GM12878 (cell line): ENCODE results near the gene ACSM6. TPM values are rescaled to one million over a fixed set of nuclear protein-coding genes. Genes with fewer than 3 reads are reported as not detected.

Experiments
- ATAC-seq: fragments of 200-7000 bp; cut with Tn5 transposase; 3 replicates; pipeline ENCODE4 v1.9.1; 2020; ENCODE audit warnings: mild to moderate bottlenecking, moderate library complexity
- BruUV-seq: library from RNA; stranded (reverse); fragments of 400-500 nt; replicated peaks from 2 replicates; lab custom pipeline; 2021; lab: Mats Ljungman, UMichigan
- CTCF ChIA-PET: fragments of 300-600 bp; sonication (Branson Sonifier 250); formaldehyde crosslinking; extraction: SDS; loops from one replicate; lab custom pipeline; 2021; ENCODE audit warnings: inconsistent platforms; lab: Yijun Ruan, JAX
- POLR2A ChIA-PET: fragments of 350-600 bp; formaldehyde crosslinking; extraction: SDS; loops from one replicate; lab custom pipeline; 2021; ENCODE audit warnings: inconsistent platforms; lab: Charles Lee
- RAD21 ChIA-PET: fragments of 300-600 bp; sonication (Branson Sonifier 250); formaldehyde crosslinking; loops from one replicate; lab custom pipeline; 2023; ENCODE audit warnings: antibody characterized with exemption; ENCODE audit not compliant: unreplicated experiment; lab: Charles Lee
- SMC1A ChIA-PET: fragments of 300-600 bp; sonication (Branson Sonifier 250); formaldehyde crosslinking; loops from one replicate; lab custom pipeline; 2023; ENCODE audit not compliant: unreplicated experiment, uncharacterized antibody; lab: Charles Lee
- DNase-seq: peaks from one replicate; pipeline ENCODE4 v3.0.0-alpha.2; 2011; ENCODE audit warnings: low read depth, low spot score
- FAIRE-seq: peaks from 3 replicates; lab custom pipeline; 2011; peaks lifted over from hg19 to GRCh38; lab: Jason Lieb, UNC
- H2AFZ ChIP-seq: 2 replicates; pipeline ENCODE4 v1.6.0; 2011; ENCODE audit warnings: low read depth, low read length, control low read depth; ENCODE audit not compliant: control insufficient read depth
- H3K27ac ChIP-seq: 2 replicates; pipeline ENCODE4 v1.5.1; 2011; ENCODE audit warnings: control low read depth; ENCODE audit not compliant: control insufficient read depth, insufficient read depth
- H3K27me3 ChIP-seq, 2 experiments: replicated peaks in 1 of 2; 2 replicates each; pipeline versions ENCODE4 v1.6.0 to v1.6.1; 2011; ENCODE audit warnings: low read length in 1 of 2; ENCODE audit not compliant: control insufficient read depth in 2 of 2, insufficient read depth in 2 of 2
- H3K36me3 ChIP-seq, 2 experiments: 2 replicates each; pipeline ENCODE4 v1.5.1; 2011; ENCODE audit warnings: low read length in 1 of 2; ENCODE audit not compliant: control insufficient read depth in 2 of 2, insufficient read depth in 2 of 2
- H3K4me1 ChIP-seq: 2 replicates; pipeline ENCODE4 v1.6.1; 2011; ENCODE audit warnings: mild to moderate bottlenecking, low read length, moderate library complexity, mixed read lengths; ENCODE audit not compliant: control insufficient read depth, insufficient read depth
- H3K4me2 ChIP-seq: 2 replicates; pipeline ENCODE4 v1.6.0; 2011; ENCODE audit warnings: control low read depth; ENCODE audit not compliant: control insufficient read depth, insufficient read depth
- H3K4me3 ChIP-seq: fragments of 200-600 bp; sonication (generic); 2 replicates; pipeline ENCODE4 v1.5.1; 2016
- H3K79me2 ChIP-seq: 2 replicates; pipeline ENCODE4 v1.6.0; 2011; ENCODE audit warnings: low read length; ENCODE audit not compliant: control insufficient read depth, insufficient read depth
- H3K9ac ChIP-seq: 2 replicates; pipeline ENCODE4 v1.8.0; 2011; ENCODE audit warnings: low read length, control low read depth, mixed read lengths; ENCODE audit not compliant: control insufficient read depth, insufficient read depth
- H3K9me3 ChIP-seq: replicated peaks from 3 replicates; pipeline ENCODE4 v1.5.1; 2011; ENCODE audit warnings: mild to moderate bottlenecking, low read length; ENCODE audit not compliant: control insufficient read depth, insufficient read depth
- H4K20me1 ChIP-seq: 2 replicates; pipeline ENCODE4 v1.6.0; 2011; ENCODE audit not compliant: control insufficient read depth, insufficient read depth
- CHD1 ChIP-seq: IDR thresholded peaks from 2 replicates; pipeline ENCODE4 v1.6.1; 2012; ENCODE audit warnings: low read depth, low read length, improper control_type of control experiment
- DPF2 ChIP-seq: fragments of 450-650 bp; IDR thresholded peaks from 2 replicates; pipeline ENCODE4 v1.6.1; 2017; ENCODE audit warnings: mild to moderate bottlenecking
- ESRRA ChIP-seq: IDR thresholded peaks from 2 replicates; pipeline ENCODE4 v1.6.1; 2012; ENCODE audit warnings: mild to moderate bottlenecking, low read length, improper control_type of control experiment
- IRF4 ChIP-seq: IDR thresholded peaks from 2 replicates; pipeline ENCODE4 v1.6.1; 2011; ENCODE audit warnings: low read depth, low read length
- JUNB ChIP-seq: IDR thresholded peaks from 2 replicates; pipeline ENCODE4 v1.6.1; 2016; ENCODE audit warnings: antibody characterized with exemption, mild to moderate bottlenecking
- NBN ChIP-seq: fragments of 450-650 bp; IDR thresholded peaks from 2 replicates; pipeline ENCODE4 v1.6.1; 2016
- RBBP5 ChIP-seq: fragments of 200-600 bp; sonication (generic); conservative IDR thresholded peaks from 2 replicates; pipeline ENCODE4 v1.6.1; 2016
- SMAD1 ChIP-seq: fragments of 450-650 bp; IDR thresholded peaks from 2 replicates; pipeline ENCODE4 v1.6.1; 2018; ENCODE audit warnings: mild to moderate bottlenecking, low read depth; ENCODE audit not compliant: partially characterized antibody
- SPI1 ChIP-seq: IDR thresholded peaks from 2 replicates; pipeline ENCODE4 v1.6.1; 2011; ENCODE audit warnings: low read depth, mild to moderate bottlenecking, low read length, moderate library complexity, borderline replicate concordance; ENCODE audit not compliant: insufficient read depth
- SREBF1 ChIP-seq: IDR thresholded peaks from 2 replicates; pipeline ENCODE4 v1.6.1; 2012; ENCODE audit warnings: mild to moderate bottlenecking, low read length
- SRF ChIP-seq, 2 experiments: IDR thresholded peaks; 2 replicates each; pipeline ENCODE4 v1.6.1; 2011; ENCODE audit warnings: low read depth in 2 of 2, low read length in 2 of 2, mild to moderate bottlenecking in 1 of 2, moderate library complexity in 1 of 2
- SUZ12 ChIP-seq: fragments of 200-600 bp; sonication (generic); IDR thresholded peaks from one replicate; pipeline ENCODE4 v1.6.1; 2018; ENCODE audit warnings: antibody characterized with exemption, mild to moderate bottlenecking; ENCODE audit not compliant: unreplicated experiment
- TCF7 ChIP-seq: IDR thresholded peaks from 2 replicates; pipeline ENCODE4 v1.6.1; 2014; ENCODE audit warnings: antibody characterized with exemption, borderline replicate concordance
- WRNIP1 ChIP-seq: IDR thresholded peaks from 2 replicates; pipeline ENCODE4 v1.6.1; 2011; ENCODE audit warnings: low read depth, low read length, improper control_type of control experiment, borderline replicate concordance
- WGBS: methylation state at CpG from one replicate; pipeline ENCODE4 v1.1.6; 2016; ENCODE audit warnings: low lambda C conversion rate; ENCODE audit not compliant: insufficient replicate concordance, insufficient coverage; ENCODE audit errors: missing lambda C conversion rate; 5-methylcytosine and 5-hydroxymethylcytosine counted together
- in situ Hi-C: fragments of 300-500 bp; cut with MboI; formaldehyde crosslinking; loops from 9 replicates; pipeline ENCODE4 v1.14.3; 2018; ENCODE audit warnings: mixed read lengths
- intact Hi-C: fragments of 100-400 bp; cut with micrococcal nuclease; formaldehyde crosslinking; loops from one replicate; pipeline ENCODE4 v1.14.2; 2022; ENCODE audit not compliant: unreplicated experiment
- polyA plus RNA-seq, 11 experiments: library from polyadenylated mRNA; depleted of rRNA in 4 of 11; unstranded in 6 of 11; stranded (reverse) in 5 of 11; fragments of >200 nt; fragmentation: Nextera tagmentation in 4 of 11; fragmentation: Illumina TruSeq in 1 of 11; extraction: Ambion mirVana in 4 of 11; extraction: Trizol in 1 of 11; gene quantifications; 1 replicate in 1 of 11; 2 replicates in 10 of 11; pipeline versions ENCODE4 v1.2.1 to v1.2.3, GENCODE V29; 2011 to 2016; ENCODE audit warnings: inconsistent platforms in 2 of 11, missing spikeins in 2 of 11, low read depth in 1 of 11
- total RNA-seq, 4 experiments: library from RNA; depleted of rRNA in 3 of 4; stranded (reverse); fragments of >200 nt in 3 of 4; fragmentation: Illumina TruSeq in 1 of 4; extraction: Trizol in 1 of 4; gene quantifications; 2 replicates each; pipeline versions ENCODE4 v1.2.1 to v1.2.3, GENCODE V29; 2013 to 2021
- TF ChIP-seq, protein P1 (sequence below): fragments of 450-650 bp; IDR thresholded peaks from 2 replicates; pipeline ENCODE4 v1.6.1; 2018; ENCODE audit warnings: mild to moderate bottlenecking, low read depth, moderate library complexity; ENCODE audit not compliant: partially characterized antibody
- TF ChIP-seq, protein P2 (sequence below): fragments of 150-350 bp; IDR thresholded peaks from 2 replicates; pipeline ENCODE4 v1.6.1; 2014; ENCODE audit warnings: mild to moderate bottlenecking, low read depth, low read length
- TF ChIP-seq, protein P3 (sequence below): fragments of 450-650 bp; IDR thresholded peaks from 2 replicates; pipeline ENCODE4 v1.6.1; 2017; ENCODE audit warnings: low read depth, mild to moderate bottlenecking, moderate library complexity

Gene ACSM6
- total and polyA plus RNA-seq, 10 of the 15 experiments (the other 5 are each of a cell fraction or from before 2014, with no cell fraction given) = 0.06 to 0.21 (median 0.20) TPM; not detected in 7

DNA sequence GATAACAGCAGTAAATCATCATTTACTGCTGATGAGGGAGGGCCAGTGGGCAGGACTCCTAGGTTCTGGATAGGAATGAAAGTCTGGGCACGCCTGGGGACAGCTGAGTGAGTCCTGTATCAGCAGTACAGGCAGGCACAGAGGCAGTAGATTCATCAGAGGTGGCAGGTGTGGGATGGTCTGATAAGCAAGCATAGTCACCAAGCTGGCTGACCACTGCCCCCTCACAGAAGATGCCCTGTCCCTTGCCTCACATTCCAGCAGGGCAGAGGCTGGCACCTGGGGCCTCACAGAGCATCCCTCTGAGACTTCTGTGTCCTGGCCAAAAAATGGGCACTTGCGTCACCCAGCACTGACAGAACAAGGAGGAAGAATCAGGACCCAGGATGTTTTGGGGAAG is 23.2 kb upstream of the ACSM6 start:
- RAD21 ChIA-PET = no interaction called here

More for the DNA sequence above, 23.2 kb upstream of the ACSM6 start:
- Histone ChIP-seq H3K27me3 (no peaks in the 10 kb centered on the region), H3K4me1 (no peaks in the 10 kb centered on the region), H4K20me1 (no peaks in the 10 kb centered on the region), H3K4me3 (no peak overlapping the region), H3K9ac (no peak overlapping the region), H3K9me3 (peaks cover under 1% of the 10 kb centered on the region; the same call in 1 of the 3 replicates), H3K27ac (no peak overlapping the region), H3K4me2 (no peak overlapping the region), H3K79me2 (no peaks in the 10 kb centered on the region), H2AFZ (no peak overlapping the region), H3K36me3 (no peaks in the 10 kb centered on the region)
- no peak for DNase-seq
- TF ChIP-seq SUZ12 (no peak), NBN (no peak), JUNB (no peak), IRF4 (no peak), RBBP5 (no peak), WRNIP1 (no peak), DPF2 (no peak), SMAD1 (no peak), SPI1 (no peak), SREBF1 (no peak), ESRRA (no peak), CHD1 (no peak), TCF7 (no peak), SRF (IDR thresholded peaks at IDR 0.05; ENCODE audit: low read depth in 2 of 2, low read length in 2 of 2) (no peak)
- TF ChIP-seq, protein P1, sequence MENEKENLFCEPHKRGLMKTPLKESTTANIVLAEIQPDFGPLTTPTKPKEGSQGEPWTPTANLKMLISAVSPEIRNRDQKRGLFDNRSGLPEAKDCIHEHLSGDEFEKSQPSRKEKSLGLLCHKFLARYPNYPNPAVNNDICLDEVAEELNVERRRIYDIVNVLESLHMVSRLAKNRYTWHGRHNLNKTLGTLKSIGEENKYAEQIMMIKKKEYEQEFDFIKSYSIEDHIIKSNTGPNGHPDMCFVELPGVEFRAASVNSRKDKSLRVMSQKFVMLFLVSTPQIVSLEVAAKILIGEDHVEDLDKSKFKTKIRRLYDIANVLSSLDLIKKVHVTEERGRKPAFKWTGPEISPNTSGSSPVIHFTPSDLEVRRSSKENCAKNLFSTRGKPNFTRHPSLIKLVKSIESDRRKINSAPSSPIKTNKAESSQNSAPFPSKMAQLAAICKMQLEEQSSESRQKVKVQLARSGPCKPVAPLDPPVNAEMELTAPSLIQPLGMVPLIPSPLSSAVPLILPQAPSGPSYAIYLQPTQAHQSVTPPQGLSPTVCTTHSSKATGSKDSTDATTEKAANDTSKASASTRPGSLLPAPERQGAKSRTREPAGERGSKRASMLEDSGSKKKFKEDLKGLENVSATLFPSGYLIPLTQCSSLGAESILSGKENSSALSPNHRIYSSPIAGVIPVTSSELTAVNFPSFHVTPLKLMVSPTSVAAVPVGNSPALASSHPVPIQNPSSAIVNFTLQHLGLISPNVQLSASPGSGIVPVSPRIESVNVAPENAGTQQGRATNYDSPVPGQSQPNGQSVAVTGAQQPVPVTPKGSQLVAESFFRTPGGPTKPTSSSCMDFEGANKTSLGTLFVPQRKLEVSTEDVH = no peak
- TF ChIP-seq, protein P2, sequence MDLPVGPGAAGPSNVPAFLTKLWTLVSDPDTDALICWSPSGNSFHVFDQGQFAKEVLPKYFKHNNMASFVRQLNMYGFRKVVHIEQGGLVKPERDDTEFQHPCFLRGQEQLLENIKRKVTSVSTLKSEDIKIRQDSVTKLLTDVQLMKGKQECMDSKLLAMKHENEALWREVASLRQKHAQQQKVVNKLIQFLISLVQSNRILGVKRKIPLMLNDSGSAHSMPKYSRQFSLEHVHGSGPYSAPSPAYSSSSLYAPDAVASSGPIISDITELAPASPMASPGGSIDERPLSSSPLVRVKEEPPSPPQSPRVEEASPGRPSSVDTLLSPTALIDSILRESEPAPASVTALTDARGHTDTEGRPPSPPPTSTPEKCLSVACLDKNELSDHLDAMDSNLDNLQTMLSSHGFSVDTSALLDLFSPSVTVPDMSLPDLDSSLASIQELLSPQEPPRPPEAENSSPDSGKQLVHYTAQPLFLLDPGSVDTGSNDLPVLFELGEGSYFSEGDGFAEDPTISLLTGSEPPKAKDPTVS = no peak
- TF ChIP-seq, protein P3, sequence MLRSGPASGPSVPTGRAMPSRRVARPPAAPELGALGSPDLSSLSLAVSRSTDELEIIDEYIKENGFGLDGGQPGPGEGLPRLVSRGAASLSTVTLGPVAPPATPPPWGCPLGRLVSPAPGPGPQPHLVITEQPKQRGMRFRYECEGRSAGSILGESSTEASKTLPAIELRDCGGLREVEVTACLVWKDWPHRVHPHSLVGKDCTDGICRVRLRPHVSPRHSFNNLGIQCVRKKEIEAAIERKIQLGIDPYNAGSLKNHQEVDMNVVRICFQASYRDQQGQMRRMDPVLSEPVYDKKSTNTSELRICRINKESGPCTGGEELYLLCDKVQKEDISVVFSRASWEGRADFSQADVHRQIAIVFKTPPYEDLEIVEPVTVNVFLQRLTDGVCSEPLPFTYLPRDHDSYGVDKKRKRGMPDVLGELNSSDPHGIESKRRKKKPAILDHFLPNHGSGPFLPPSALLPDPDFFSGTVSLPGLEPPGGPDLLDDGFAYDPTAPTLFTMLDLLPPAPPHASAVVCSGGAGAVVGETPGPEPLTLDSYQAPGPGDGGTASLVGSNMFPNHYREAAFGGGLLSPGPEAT = no peak
- ChIA-PET SMC1A (no interaction called here), POLR2A (no interaction called here), CTCF (no interaction called here)
- in situ Hi-C loops = no loop called here
- WGBS = 59% methylated on average over 2 of the region's 2 CpGs
- BruUV-seq = no TSS peak
- no peak for FAIRE-seq
- intact Hi-C loops = no loop called here
- no peak for ATAC-seq
